ENCODE results near the gene RAB3B.

DNA sequence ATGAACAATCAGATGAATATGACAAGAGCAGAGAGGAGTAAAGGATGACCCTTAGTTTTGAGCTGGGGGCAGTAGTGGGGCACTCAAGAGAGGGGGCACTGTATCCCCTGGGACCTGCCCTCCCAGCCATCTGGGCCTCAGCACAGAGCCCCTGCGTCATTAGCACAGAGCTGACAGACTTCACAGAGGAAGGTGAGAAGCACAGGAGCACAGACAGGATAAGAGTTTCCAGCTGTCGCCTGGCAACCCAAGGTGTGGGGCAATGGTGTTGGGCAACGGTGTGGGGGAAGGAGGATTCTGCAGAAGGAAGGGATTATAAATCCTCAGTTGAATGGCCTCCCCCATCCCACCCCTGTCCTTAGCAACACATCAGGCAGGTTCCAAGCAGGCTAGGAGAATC lies 30.2 kb downstream of the RAB3B start:
- no peak for TF ChIP-seq EZH2 (IDR thresholded peaks at IDR 0.05; ENCODE audit: borderline replicate concordance, low read length)
- TF ChIP-seq, protein P1, sequence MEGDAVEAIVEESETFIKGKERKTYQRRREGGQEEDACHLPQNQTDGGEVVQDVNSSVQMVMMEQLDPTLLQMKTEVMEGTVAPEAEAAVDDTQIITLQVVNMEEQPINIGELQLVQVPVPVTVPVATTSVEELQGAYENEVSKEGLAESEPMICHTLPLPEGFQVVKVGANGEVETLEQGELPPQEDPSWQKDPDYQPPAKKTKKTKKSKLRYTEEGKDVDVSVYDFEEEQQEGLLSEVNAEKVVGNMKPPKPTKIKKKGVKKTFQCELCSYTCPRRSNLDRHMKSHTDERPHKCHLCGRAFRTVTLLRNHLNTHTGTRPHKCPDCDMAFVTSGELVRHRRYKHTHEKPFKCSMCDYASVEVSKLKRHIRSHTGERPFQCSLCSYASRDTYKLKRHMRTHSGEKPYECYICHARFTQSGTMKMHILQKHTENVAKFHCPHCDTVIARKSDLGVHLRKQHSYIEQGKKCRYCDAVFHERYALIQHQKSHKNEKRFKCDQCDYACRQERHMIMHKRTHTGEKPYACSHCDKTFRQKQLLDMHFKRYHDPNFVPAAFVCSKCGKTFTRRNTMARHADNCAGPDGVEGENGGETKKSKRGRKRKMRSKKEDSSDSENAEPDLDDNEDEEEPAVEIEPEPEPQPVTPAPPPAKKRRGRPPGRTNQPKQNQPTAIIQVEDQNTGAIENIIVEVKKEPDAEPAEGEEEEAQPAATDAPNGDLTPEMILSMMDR (IDR thresholded peaks at IDR 0.05; ENCODE audit: low read length): no peak
